ENCODE measurements around the gene DCST2. TPM values are rescaled to one million over a fixed set of nuclear protein-coding genes. Genes with fewer than 3 reads are reported as not detected.
A peak's percentile ranks its signal among the peaks of the same experiment; 100 is the strongest.

DCST2 gene
- total and polyA plus RNA-seq, 10 of the 15 experiments (the other 5 are each of a cell fraction or from before 2014, with no cell fraction given), result 0.33 to 0.41 (median 0.36) TPM; not detected in 7

DNA sequence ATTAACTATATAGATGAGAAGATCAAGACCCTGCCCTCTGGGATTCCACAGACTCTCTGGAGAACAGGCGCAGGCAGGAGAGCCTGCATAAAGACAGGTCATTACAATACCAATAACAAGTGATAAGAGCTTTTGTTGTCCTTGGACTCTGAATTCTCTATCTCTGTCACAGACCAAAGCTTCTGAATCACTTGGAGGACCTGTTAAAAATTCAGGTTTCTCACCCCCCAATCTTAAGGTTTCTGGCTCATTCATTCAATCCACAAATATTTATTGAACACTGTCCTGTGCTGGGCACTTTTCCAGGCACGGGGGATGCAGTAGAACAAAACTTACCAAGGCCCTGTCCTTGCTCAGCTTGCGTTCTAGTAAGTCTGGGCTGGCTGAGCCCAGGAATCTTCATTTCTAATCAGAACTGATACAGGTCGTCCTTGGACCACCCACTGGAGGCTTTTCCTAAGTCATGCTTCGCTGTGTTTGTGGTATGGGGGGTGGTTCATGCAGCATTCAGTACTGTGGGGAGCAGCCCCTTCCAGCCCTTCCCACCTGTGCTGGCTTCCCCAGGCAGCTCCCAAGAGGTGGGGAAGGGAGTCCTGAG is 31.4 kb upstream of the DCST2 start:
- DNase-seq (ENCODE audit: low read depth, low spot score) (no peak), ATAC-seq (no peak), FAIRE-seq (no peak)
- Histone ChIP-seq H3K27ac (ENCODE audit: control insufficient read depth, insufficient read depth) (no peak overlapping the region), H3K9ac (ENCODE audit: control insufficient read depth, insufficient read depth, low read length) (0 out of 2 replicates have a peak overlapping the region, but pooled peaks have one; percentile 84), H2AFZ (ENCODE audit: control insufficient read depth, low read depth, low read length) (no peak overlapping the region), H4K20me1 (ENCODE audit: control insufficient read depth, insufficient read depth) (no peaks in the 10 kb centered on the region), H3K4me1 (ENCODE audit: control insufficient read depth, insufficient read depth, low read length) (peaks cover 16% of the 10 kb centered on the region), H3K79me2 (ENCODE audit: control insufficient read depth, insufficient read depth, low read length) (no peaks in the 10 kb centered on the region), H3K27me3 (replicated peaks in 1 of 2; ENCODE audit: control insufficient read depth in 2 of 2, insufficient read depth in 2 of 2, low read length in 1 of 2) (no peaks in the 10 kb centered on the region), H3K4me2 (ENCODE audit: control insufficient read depth, insufficient read depth) (peak overlapping the region; percentile 96), H3K36me3 (ENCODE audit: control insufficient read depth in 2 of 2, insufficient read depth in 2 of 2, low read length in 1 of 2) (no peaks in the 10 kb centered on the region; a peak in 2 of 4 replicates), H3K4me3 (peak overlapping the region; percentile 95; the same call in 1 of the 2 replicates), H3K9me3 (replicated peaks; ENCODE audit: control insufficient read depth, insufficient read depth, low read length) (no peaks in the 10 kb centered on the region)
- WGBS (ENCODE audit: insufficient coverage, insufficient replicate concordance, low lambda C conversion rate, missing lambda C conversion rate), result 57% methylated on average over 5 of the region's 5 CpGs
- in situ Hi-C loops (cut with MboI) (loop anchor here (5.0 kb wide), 1 partner anchor 503 kb away; no protein-coding TSS in a partner anchor), intact Hi-C loops (cut with micrococcal nuclease; ENCODE audit: unreplicated experiment) (loop anchor here (5.0 kb wide), 3 partner anchors 93 to 398 kb away; partner anchors contain the start of genes CKS1B and SHC1)
- POLR2A ChIA-PET, result interaction anchor here (1.0 to 1.5 kb wide), 6 partner anchors 10 to 126 kb away, joined by 3 to 12 read pairs (median 4); no protein-coding TSS in a partner anchor
- TSS peak; percentile 81 for BruUV-seq (replicated peaks)
- CTCF ChIA-PET, result interaction anchor here (0.6 to 15.5 kb wide), 8 partner anchors 14 to 395 kb away, joined by 3 to 195 read pairs (median 6); partner anchors contain the start of genes ADAM15 and KRTCAP2
- RAD21 ChIA-PET (ENCODE audit: unreplicated experiment), result interaction anchor here (0.6 to 4.7 kb wide), 5 partner anchors 11 to 505 kb away, joined by 3 to 63 read pairs (median 6); no protein-coding TSS in a partner anchor
- SMC1A ChIA-PET (ENCODE audit: uncharacterized antibody, unreplicated experiment), result interaction anchor here (1.1 to 1.8 kb wide), 6 partner anchors 8 to 91 kb away, joined by 3 to 14 read pairs (median 4); partner anchors contain the start of gene EFNA3
- TF ChIP-seq, protein P1, sequence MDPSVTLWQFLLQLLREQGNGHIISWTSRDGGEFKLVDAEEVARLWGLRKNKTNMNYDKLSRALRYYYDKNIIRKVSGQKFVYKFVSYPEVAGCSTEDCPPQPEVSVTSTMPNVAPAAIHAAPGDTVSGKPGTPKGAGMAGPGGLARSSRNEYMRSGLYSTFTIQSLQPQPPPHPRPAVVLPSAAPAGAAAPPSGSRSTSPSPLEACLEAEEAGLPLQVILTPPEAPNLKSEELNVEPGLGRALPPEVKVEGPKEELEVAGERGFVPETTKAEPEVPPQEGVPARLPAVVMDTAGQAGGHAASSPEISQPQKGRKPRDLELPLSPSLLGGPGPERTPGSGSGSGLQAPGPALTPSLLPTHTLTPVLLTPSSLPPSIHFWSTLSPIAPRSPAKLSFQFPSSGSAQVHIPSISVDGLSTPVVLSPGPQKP (IDR thresholded peaks at IDR 0.05; ENCODE audit: low read depth, low read length), result no peak
- TF ChIP-seq PAX5 (IDR thresholded peaks at IDR 0.05; ENCODE audit: borderline replicate concordance, low read depth, low read length), result no peak
- TF ChIP-seq EED (IDR thresholded peaks at IDR 0.05; ENCODE audit: low read depth), result no peak
- TF ChIP-seq ZNF24 (IDR thresholded peaks at IDR 0.05), result no peak
- TF ChIP-seq NR2C1 (IDR thresholded peaks at IDR 0.05), result no peak
- TF ChIP-seq ZZZ3 (IDR thresholded peaks at IDR 0.05; ENCODE audit: control insufficient read depth, insufficient read length, low read depth), result no peak
- TF ChIP-seq CEBPB (IDR thresholded peaks at IDR 0.05; ENCODE audit: borderline replicate concordance in 1 of 2, low read depth in 2 of 2, low read length in 2 of 2), result no peak
- no peak for TF ChIP-seq TAF1 (IDR thresholded peaks at IDR 0.05; ENCODE audit: borderline replicate concordance, low read depth, low read length)
- TF ChIP-seq, protein P2, sequence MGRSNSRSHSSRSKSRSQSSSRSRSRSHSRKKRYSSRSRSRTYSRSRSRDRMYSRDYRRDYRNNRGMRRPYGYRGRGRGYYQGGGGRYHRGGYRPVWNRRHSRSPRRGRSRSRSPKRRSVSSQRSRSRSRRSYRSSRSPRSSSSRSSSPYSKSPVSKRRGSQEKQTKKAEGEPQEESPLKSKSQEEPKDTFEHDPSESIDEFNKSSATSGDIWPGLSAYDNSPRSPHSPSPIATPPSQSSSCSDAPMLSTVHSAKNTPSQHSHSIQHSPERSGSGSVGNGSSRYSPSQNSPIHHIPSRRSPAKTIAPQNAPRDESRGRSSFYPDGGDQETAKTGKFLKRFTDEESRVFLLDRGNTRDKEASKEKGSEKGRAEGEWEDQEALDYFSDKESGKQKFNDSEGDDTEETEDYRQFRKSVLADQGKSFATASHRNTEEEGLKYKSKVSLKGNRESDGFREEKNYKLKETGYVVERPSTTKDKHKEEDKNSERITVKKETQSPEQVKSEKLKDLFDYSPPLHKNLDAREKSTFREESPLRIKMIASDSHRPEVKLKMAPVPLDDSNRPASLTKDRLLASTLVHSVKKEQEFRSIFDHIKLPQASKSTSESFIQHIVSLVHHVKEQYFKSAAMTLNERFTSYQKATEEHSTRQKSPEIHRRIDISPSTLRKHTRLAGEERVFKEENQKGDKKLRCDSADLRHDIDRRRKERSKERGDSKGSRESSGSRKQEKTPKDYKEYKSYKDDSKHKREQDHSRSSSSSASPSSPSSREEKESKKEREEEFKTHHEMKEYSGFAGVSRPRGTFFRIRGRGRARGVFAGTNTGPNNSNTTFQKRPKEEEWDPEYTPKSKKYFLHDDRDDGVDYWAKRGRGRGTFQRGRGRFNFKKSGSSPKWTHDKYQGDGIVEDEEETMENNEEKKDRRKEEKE (IDR thresholded peaks at IDR 0.05), result no peak
- no peak for TF ChIP-seq TARDBP (IDR thresholded peaks at IDR 0.05; ENCODE audit: borderline replicate concordance)
- TF ChIP-seq ZSCAN29 (IDR thresholded peaks at IDR 0.05), result no peak
- TF ChIP-seq, protein P3, sequence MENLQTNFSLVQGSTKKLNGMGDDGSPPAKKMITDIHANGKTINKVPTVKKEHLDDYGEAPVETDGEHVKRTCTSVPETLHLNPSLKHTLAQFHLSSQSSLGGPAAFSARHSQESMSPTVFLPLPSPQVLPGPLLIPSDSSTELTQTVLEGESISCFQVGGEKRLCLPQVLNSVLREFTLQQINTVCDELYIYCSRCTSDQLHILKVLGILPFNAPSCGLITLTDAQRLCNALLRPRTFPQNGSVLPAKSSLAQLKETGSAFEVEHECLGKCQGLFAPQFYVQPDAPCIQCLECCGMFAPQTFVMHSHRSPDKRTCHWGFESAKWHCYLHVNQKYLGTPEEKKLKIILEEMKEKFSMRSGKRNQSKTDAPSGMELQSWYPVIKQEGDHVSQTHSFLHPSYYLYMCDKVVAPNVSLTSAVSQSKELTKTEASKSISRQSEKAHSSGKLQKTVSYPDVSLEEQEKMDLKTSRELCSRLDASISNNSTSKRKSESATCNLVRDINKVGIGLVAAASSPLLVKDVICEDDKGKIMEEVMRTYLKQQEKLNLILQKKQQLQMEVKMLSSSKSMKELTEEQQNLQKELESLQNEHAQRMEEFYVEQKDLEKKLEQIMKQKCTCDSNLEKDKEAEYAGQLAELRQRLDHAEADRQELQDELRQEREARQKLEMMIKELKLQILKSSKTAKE (IDR thresholded peaks at IDR 0.05; ENCODE audit: low read depth, poor library complexity, severe bottlenecking), result no peak
- no peak for TF ChIP-seq NFYB (IDR thresholded peaks at IDR 0.05; ENCODE audit: insufficient read depth, low read depth, low read length)
- no peak for TF ChIP-seq RAD51 (IDR thresholded peaks at IDR 0.05)
- no peak for TF ChIP-seq SMC3 (IDR thresholded peaks at IDR 0.05; ENCODE audit: borderline replicate concordance, low read length)
- no peak for TF ChIP-seq IRF4 (IDR thresholded peaks at IDR 0.05; ENCODE audit: low read depth, low read length)
- no peak for TF ChIP-seq RB1 (IDR thresholded peaks at IDR 0.05; ENCODE audit: borderline replicate concordance)
- TF ChIP-seq NFIC (IDR thresholded peaks at IDR 0.05; ENCODE audit: low read depth, low read length), result no peak
- TF ChIP-seq TCF3 (IDR thresholded peaks at IDR 0.05; ENCODE audit: borderline replicate concordance, insufficient read depth, low read depth, low read length), result no peak
